ENCODE measurements around the gene MARS1. TPM values are rescaled to one million over a fixed set of nuclear protein-coding genes. Genes with fewer than 3 reads are reported as not detected.
A peak's percentile ranks its signal among the peaks of the same experiment; 100 is the strongest.

MARS1 gene
- total and polyA plus RNA-seq, 5 experiments from 2014 or later, result 81.0 to 386 (median 93.5) TPM

DNA sequence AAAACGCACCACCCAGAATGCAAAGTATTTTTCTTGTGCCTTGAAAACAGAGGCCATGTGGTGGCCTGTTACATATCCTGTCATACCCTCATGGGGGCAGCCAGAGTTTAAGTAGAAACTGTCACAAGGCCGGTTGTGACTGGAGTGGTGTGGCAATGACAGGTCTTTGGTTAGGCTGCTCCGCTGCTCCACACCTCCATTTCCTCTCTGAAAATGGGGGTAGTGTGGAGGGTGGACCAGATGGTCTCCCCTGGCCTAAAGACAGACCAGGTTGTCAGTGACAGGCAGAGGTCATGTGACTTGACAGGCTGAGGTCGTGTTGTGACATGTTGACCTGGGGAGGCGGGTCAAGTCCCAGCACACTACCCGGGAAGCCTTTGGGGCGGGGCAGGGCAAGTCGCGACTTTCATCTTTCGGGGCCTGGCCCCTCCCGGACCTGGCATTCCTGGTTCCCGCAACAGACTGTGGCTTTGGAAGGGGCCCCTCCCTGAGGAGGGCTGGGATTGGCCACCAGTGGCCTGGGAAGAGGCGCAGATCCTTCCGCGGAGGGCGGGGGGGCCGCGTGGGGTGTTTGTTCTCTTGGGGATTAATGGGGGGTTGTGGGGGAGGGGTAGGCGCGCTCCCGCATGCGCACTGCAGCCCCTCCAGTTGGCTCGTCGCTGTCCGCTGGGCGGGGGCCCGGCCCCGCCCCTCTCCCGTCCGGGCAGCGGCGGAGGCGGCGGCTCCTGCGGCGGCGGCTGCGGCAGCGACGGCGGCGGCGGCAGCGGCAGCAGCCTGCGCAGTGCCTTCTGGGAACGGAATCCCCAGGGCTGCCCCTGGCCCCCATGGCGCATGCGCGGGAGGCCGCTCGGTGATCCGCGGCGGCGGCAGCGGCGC, 34.4 kb downstream of the MARS1 start, which contains the start of gene MBD6:
Gene MBD6, plus strand, starts transcription at position 814 of the 876 bp plus-strand sequence. CDS start 1,480 bp downstream, outside the sequence.
- ATAC-seq (peak; percentile 41 to 54), DNase-seq (peak; percentile 83 to 95 (median 90))
- peaks cover 42 to 83% (median 65%) of the 10 kb centered on the region in 4 donors for H3K4me1 Mint-ChIP-seq
- H3K36me3 Mint-ChIP-seq, result peaks cover 2 to 34% (median 4%) of the 10 kb centered on the region in 3 donors
- H3K4me3 Mint-ChIP-seq, result peak within 1 kb of the TSS; percentile 95 to 99 (median 97)
- H3K27ac Mint-ChIP-seq, result peak within 1 kb of the TSS; percentile 99 to 100 (median 100)
- POLR2A ChIA-PET, result interaction anchor here (1.2 to 8.6 kb wide), 3 partner anchors 10 to 44 kb away, joined by 3 to 135 read pairs (median 10); partner anchors contain the start of gene ARHGAP9
- no peaks in the 10 kb centered on the region for H3K9me3 Mint-ChIP-seq
- peaks cover 0 to 2% (median 0%) of the 10 kb centered on the region in 5 donors for H3K27me3 Mint-ChIP-seq

DNA sequence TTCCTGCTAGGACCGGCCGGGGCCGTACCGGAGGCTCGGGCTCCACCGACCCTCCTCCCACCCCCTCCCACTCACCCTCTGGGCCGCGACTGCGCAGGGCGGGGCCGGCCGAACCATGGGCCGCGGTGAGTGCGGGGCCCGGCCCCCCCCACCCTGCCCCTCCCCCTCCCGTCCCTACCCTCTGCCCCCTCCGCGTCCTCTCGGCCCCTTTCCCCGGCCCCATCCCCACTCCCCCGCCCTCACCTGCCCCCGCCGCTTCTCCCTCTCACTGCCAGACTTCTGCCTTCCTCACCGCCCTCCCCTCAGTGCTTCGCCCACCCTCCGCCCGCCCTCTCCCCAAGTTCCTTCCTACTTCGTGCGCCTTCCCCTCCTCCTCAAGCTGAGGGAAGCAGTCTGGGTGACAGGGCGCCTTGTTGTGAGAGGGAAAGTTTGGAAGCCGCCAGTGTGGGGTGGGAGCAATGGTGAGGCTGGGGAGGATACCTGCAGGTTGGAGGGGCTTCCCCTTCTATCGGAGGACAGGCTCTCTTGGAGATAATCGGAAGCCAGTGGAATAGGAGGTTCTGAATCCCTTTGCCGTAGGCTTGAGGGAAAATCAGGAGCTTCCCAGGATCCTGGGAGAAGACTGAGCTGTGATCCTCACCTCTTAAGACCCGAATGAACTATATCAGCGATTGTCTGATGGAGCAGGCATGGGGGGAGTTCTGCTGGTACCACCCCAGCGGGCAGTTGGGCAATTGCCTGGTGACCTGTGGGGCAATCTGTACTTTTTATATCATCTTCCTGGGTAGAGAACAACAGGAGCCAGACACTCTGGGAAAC, 35.2 kb downstream of the MARS1 start:
- peak in 4 of 10 donors; percentile 12 to 64 (median 42) for DNase-seq
- peaks cover 39 to 82% (median 59%) of the 10 kb centered on the region in 4 donors for H3K4me1 Mint-ChIP-seq
- POLR2A ChIA-PET, result interaction anchor here (1.2 to 2.0 kb wide), 10 partner anchors 9 to 68 kb away, joined by 3 to 10 read pairs (median 4); partner anchors contain the start of genes ARHGAP9 and PIP4K2C
- H3K4me3 Mint-ChIP-seq, result peak overlapping the region; percentile 89 to 97 (median 92)
- ATAC-seq, result no peak
- H3K9me3 Mint-ChIP-seq, result no peaks in the 10 kb centered on the region
- peak overlapping the region; percentile 39 to 99 (median 92) for H3K27ac Mint-ChIP-seq
- H3K27me3 Mint-ChIP-seq, result peaks cover 0 to 2% (median 0%) of the 10 kb centered on the region in 5 donors
- peaks cover 0 to 32% (median 4%) of the 10 kb centered on the region in 3 donors for H3K36me3 Mint-ChIP-seq

DNA sequence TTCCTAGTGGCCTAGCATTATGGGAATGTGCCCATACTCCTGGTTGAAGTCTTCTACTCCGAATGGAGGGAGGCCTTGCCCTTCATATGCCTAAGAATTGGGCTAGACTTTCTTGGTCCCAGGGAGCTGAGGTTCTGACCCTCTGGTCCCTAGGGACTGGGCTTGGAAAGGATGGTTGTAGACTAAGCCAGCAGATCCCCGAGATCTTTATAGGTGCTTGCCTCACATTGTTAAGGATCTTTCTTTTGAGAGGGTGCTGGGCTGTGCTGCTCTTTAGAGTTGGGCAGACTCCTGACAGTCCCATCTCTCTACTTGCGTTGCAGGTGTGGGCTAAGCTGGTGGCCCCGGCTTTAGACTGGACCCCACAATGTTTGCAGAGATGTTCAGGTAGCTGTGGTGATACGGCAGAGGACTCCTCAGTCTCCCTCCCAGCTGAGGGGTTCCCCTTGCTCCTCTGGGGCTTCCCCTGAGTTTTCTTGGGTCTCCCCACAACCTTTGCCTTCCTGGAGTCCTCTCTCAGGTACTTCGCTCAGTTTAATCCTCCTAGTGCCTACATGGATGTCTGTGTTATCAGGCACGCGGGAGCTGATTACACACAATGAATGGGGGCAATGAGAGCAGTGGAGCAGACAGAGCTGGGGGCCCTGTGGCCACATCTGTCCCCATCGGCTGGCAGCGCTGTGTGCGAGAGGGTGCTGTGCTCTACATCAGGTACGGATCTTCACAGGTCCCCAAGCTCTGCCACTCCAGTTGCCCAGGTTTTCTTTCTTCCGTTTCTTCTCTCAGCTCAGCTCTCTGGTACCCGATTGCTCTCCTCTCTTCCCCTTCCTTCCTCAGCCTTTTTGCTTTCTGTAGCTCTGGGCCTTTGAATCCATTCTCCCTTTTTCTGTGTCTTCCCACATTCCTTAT, 36.1 kb downstream of the MARS1 start:
- Mint-ChIP-seq H3K4me3 (peak overlapping the region; percentile 89 to 97 (median 92)), H3K27me3 (peaks cover 0 to 2% (median 0%) of the 10 kb centered on the region in 5 donors), H3K4me1 (peaks cover 33 to 73% (median 51%) of the 10 kb centered on the region in 4 donors), H3K27ac (peak overlapping the region; percentile 39 to 97 (median 92)), H3K9me3 (no peaks in the 10 kb centered on the region), H3K36me3 (peaks cover 0 to 30% (median 4%) of the 10 kb centered on the region in 3 donors)
- ATAC-seq (no peak), DNase-seq (peak in 4 of 10 donors; percentile 11 to 31 (median 26))
- POLR2A ChIA-PET, result interaction anchor here (0.7 to 2.0 kb wide), 12 partner anchors 8 to 81 kb away, joined by 3 to 10 read pairs (median 4); partner anchors contain the start of genes ARHGAP9, DTX3 and PIP4K2C

DNA sequence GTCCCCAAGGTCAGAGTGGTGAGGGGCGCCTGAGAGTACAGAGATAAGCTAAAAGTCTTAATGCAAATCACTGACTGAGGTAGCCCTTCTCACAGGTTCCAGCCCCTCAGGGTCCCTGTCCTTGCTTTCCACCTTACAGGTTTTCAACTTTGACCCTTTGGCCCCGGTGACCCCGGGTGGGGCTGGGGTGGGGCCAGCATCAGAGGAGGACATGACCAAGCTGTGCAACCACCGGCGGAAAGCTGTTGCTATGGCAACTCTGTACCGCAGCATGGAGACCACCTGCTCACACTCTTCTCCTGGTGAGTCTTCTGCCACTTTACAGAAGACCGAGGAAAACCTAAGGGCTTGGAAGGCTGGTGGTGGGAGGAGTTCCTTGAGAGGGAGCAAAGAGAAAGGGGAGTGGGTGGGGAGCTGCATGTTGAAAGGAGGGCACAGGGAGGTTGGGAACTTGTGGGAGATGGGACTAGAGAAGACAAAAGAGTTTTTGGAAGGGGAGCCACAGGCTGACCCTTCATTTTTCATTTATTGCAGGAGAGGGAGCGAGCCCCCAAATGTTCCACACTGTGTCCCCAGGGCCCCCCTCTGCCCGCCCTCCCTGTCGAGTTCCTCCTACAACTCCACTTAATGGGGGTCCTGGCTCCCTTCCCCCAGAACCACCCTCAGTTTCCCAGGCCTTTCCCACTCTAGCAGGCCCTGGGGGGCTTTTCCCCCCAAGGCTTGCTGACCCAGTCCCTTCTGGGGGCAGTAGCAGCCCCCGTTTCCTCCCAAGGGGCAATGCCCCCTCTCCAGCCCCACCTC, 37.1 kb downstream of the MARS1 start:
- Mint-ChIP-seq H3K36me3 (peaks cover 0 to 35% (median 0%) of the 10 kb centered on the region in 3 donors), H3K27me3 (peaks cover 0 to 2% (median 0%) of the 10 kb centered on the region in 5 donors), H3K27ac (peak overlapping the region; percentile 13 to 97 (median 92)), H3K9me3 (no peaks in the 10 kb centered on the region), H3K4me1 (peaks cover 30 to 70% (median 46%) of the 10 kb centered on the region in 4 donors), H3K4me3 (peak overlapping the region in 7 of 10 donors; percentile 90 to 97 (median 95))
- DNase-seq, result no peak
- POLR2A ChIA-PET, result interaction anchor here (0.5 to 2.0 kb wide), 9 partner anchors 9 to 80 kb away, joined by 3 to 10 read pairs (median 4); partner anchors contain the start of genes ARHGAP9, DTX3 and PIP4K2C
- ATAC-seq, result no peak

DNA sequence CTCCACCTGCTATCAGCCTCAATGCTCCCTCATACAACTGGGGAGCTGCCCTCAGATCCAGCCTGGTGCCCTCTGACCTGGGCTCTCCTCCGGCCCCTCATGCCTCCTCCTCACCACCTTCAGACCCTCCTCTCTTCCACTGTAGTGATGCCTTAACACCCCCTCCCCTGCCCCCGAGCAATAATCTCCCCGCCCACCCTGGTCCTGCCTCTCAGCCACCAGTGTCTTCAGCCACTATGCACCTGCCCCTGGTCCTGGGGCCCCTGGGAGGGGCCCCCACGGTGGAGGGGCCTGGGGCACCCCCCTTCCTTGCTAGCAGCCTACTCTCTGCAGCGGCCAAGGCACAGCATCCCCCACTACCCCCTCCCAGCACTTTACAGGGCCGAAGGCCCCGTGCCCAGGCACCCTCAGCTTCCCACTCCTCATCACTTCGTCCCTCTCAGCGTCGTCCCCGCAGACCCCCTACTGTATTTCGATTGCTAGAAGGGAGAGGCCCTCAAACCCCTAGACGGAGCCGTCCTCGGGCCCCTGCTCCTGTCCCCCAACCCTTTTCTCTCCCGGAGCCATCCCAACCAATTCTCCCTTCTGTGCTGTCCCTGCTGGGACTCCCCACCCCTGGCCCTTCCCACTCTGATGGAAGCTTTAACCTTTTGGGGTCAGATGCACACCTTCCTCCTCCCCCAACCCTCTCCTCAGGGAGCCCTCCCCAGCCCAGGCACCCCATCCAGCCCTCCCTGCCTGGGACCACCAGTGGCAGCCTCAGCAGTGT, 37.9 kb downstream of the MARS1 start:
- Mint-ChIP-seq H3K4me1 (peaks cover 27 to 64% (median 43%) of the 10 kb centered on the region in 4 donors), H3K27ac (peak overlapping the region in 4 of 10 donors; percentile 13 to 52 (median 46)), H3K36me3 (peaks cover 0 to 41% (median 0%) of the 10 kb centered on the region in 3 donors), H3K4me3 (no peak overlapping the region), H3K9me3 (no peaks in the 10 kb centered on the region), H3K27me3 (peaks cover 0 to 2% (median 0%) of the 10 kb centered on the region in 5 donors)
- no peak for ATAC-seq
- DNase-seq, result no peak
- POLR2A ChIA-PET, result interaction anchor here (0.5 to 1.6 kb wide), 4 partner anchors 11 to 63 kb away, joined by 3 to 6 read pairs (median 4); no protein-coding TSS in a partner anchor

DNA sequence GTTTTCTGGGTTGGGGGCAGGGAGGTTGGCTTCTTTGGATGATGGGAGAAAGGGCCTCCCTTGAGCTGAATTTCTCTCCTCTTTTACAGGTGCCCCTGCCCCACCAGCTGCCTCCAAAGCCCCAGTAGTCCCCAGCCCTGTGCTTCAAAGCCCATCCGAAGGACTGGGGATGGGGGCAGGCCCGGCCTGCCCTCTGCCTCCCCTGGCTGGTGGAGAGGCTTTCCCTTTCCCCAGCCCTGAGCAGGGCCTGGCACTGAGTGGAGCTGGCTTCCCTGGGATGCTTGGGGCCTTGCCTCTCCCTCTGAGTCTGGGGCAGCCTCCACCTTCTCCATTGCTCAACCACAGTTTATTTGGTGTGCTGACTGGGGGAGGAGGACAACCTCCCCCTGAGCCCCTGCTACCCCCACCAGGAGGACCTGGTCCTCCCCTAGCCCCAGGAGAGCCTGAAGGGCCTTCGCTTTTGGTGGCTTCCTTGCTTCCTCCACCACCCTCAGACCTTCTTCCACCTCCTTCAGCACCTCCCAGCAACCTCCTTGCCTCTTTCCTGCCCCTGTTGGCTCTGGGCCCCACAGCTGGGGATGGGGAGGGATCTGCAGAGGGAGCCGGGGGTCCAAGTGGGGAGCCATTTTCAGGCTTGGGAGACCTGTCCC, 38.7 kb downstream of the MARS1 start:
- Mint-ChIP-seq H3K9me3 (no peaks in the 10 kb centered on the region), H3K4me3 (no peak overlapping the region), H3K36me3 (peaks cover 0 to 47% (median 0%) of the 10 kb centered on the region in 3 donors), H3K4me1 (peaks cover 25 to 56% (median 35%) of the 10 kb centered on the region in 4 donors), H3K27me3 (peaks cover 0 to 2% (median 0%) of the 10 kb centered on the region in 5 donors), H3K27ac (peak overlapping the region in 3 of 10 donors; percentile 5 to 45 (median 11))
- POLR2A ChIA-PET, result interaction anchor here (0.5 to 1.6 kb wide), 6 partner anchors 11 to 1695 kb away, joined by 3 to 6 read pairs (median 4); partner anchors contain the start of gene ARHGAP9
- DNase-seq (no peak), ATAC-seq (no peak)

DNA sequence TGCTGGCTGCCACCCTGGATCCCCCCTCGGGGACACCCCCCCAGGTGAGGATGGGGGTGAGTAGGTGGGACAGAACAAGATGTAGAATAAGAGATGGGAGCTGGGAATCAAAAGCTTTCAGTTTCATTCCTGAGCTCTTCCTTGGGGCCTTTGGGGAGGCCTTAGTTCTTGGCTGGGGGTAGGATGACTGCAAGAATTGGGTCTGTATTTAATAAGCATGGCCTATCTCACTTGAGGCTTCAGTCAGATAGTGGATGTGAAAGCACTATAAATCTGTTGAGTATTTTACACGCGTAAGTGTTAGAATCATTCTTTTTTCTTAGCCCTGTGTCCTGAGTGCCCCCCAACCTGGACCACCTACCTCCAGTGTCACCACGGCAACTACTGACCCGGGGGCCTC, 39.3 kb downstream of the MARS1 start:
- Mint-ChIP-seq H3K36me3 (peaks cover 0 to 53% (median 0%) of the 10 kb centered on the region in 3 donors), H3K9me3 (no peaks in the 10 kb centered on the region), H3K4me1 (peaks cover 19 to 50% (median 29%) of the 10 kb centered on the region in 4 donors), H3K27ac (peak overlapping the region in 4 of 10 donors; percentile 11 to 52 (median 46)), H3K27me3 (no peaks in the 10 kb centered on the region), H3K4me3 (no peak overlapping the region)
- ATAC-seq (no peak), DNase-seq (no peak)
- POLR2A ChIA-PET, result interaction anchor here (0.6 to 1.6 kb wide), 4 partner anchors 10 to 1695 kb away, joined by 3 to 4 read pairs (median 4); partner anchors contain the start of gene ARHGAP9

DNA sequence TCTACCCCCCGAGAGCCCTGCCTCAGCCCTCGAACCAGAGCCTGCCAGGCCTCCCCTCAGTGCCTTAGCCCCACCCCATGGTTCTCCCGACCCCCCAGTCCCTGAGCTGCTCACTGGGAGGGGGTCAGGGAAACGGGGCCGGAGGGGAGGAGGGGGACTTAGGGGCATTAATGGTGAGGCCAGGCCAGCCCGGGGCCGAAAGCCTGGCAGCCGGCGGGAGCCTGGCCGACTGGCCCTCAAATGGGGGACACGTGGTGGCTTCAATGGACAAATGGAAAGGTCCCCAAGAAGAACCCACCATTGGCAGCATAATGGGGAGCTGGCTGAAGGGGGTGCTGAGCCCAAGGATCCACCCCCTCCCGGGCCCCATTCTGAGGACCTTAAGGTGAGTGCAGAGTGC, 40.3 kb downstream of the MARS1 start:
- no peak for ATAC-seq
- Mint-ChIP-seq H3K4me1 (peaks cover 17 to 45% (median 27%) of the 10 kb centered on the region in 4 donors), H3K9me3 (no peaks in the 10 kb centered on the region), H3K27me3 (no peaks in the 10 kb centered on the region), H3K27ac (peak overlapping the region in 2 of 10 donors; percentile 58 to 65), H3K36me3 (peaks cover 0 to 63% (median 0%) of the 10 kb centered on the region in 3 donors), H3K4me3 (no peak overlapping the region)
- no peak for DNase-seq
- POLR2A ChIA-PET, result interaction anchor here (0.9 to 1.3 kb wide), 3 partner anchors 8 to 69 kb away, joined by 4 to 6 read pairs (median 4); partner anchors contain the start of gene DDIT3

DNA sequence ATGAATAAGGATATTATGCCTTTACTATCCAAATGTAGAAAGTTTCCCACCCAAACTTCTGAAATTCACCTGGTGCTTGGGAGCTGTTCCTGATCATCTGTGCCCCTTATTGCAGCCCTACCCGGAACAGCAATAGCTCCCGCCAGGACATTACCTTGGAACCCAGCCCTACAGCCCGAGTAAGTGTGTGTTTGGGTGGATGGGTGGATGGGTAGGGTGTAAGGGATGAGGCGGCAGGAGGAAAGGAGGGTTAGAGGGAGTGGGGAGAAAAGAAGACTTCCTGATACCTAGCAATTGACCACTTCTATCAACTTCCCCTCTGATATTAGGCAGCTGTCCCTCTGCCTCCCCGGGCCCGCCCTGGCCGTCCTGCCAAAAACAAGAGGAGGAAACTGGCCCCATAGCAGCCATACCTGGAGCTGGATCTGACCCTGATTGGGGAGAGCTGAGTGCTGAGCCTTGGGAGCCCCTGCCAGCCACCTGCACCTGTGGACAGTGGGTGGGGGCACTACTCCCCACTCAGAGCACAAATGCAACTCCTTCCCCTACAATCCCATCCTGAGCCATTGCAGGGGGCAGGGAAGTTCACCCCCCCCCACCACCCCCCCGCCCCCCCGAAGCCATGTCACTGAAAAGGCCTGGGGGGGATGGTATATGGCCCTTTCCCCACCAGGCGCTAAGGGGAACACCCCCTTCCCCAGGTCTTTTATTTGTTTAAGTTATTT, 41.1 kb downstream of the MARS1 start:
- no peak for DNase-seq
- Mint-ChIP-seq H3K27ac (peak overlapping the region in 6 of 10 donors; percentile 28 to 86 (median 70)), H3K9me3 (no peaks in the 10 kb centered on the region), H3K27me3 (no peaks in the 10 kb centered on the region), H3K4me3 (no peak overlapping the region), H3K4me1 (peaks cover 13 to 37% (median 19%) of the 10 kb centered on the region in 4 donors), H3K36me3 (peaks cover 0 to 71% (median 0%) of the 10 kb centered on the region in 3 donors)
- POLR2A ChIA-PET, result interaction anchor here (0.9 to 1.3 kb wide), 3 partner anchors 8 to 70 kb away, joined by 4 to 6 read pairs (median 4); partner anchors contain the start of gene DDIT3
- no peak for ATAC-seq

Measured in naive thymus-derived CD8-positive, alpha-beta T cell (primary cell).